ENCODE measurements around the gene PTPRN2.

PTPRN2 gene

DNA sequence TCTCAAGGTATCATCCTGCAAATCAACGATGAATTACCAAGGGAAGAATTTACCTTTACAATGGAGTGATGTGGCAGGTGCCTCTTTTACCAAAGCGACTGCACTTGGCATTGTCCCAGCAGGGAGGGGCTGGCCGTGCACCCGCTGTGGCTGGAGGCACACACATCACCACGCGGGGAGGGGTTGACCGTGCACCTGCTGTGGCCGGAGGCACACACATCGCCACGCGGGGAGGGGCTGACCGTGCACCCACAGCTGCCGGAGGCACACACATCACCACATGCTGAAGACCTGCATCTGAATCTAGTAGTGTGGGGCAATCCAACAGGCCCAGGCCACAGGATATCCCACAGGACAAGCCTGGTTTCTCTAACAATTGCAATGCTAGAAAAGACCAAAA, 757.3 kb downstream of the PTPRN2 start:
- H3K27me3 Mint-ChIP-seq (ENCODE audit: low read depth, poor library complexity), result peaks cover 26% of the 10 kb centered on the region
- DNase-seq, result no peak
- H3K27ac Mint-ChIP-seq, result no peak overlapping the region
- peaks cover 17% of the 10 kb centered on the region for H3K4me1 Mint-ChIP-seq
- no peak overlapping the region for H3K4me3 Mint-ChIP-seq
- H3K9me3 Mint-ChIP-seq, result no peaks in the 10 kb centered on the region
- no peaks in the 10 kb centered on the region for H3K36me3 Mint-ChIP-seq (ENCODE audit: low read depth)
- TF ChIP-seq, protein P1, sequence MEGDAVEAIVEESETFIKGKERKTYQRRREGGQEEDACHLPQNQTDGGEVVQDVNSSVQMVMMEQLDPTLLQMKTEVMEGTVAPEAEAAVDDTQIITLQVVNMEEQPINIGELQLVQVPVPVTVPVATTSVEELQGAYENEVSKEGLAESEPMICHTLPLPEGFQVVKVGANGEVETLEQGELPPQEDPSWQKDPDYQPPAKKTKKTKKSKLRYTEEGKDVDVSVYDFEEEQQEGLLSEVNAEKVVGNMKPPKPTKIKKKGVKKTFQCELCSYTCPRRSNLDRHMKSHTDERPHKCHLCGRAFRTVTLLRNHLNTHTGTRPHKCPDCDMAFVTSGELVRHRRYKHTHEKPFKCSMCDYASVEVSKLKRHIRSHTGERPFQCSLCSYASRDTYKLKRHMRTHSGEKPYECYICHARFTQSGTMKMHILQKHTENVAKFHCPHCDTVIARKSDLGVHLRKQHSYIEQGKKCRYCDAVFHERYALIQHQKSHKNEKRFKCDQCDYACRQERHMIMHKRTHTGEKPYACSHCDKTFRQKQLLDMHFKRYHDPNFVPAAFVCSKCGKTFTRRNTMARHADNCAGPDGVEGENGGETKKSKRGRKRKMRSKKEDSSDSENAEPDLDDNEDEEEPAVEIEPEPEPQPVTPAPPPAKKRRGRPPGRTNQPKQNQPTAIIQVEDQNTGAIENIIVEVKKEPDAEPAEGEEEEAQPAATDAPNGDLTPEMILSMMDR (IDR thresholded peaks at IDR 0.05), result no peak

DNA sequence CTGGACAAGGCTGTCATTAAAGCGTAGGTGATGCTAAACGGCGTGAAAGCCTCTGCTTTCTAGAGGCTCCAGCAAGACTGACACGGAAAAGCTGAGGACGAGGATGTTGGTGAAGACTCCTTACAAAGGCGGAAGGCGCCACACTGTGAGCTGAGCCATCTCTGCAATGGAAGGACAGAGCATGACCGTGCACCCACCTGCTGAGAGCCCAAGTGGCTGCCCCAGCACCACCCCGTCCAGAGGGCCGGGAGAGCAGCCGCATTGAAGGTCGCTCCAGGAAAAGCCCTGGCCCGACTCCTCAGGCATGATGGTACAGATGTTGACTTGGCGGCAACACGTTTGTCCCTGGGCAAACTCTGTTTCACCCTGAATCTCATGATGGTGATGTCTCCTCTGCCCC, 758.1 kb downstream of the PTPRN2 start:
- no peaks in the 10 kb centered on the region for H3K9me3 Mint-ChIP-seq
- H3K27me3 Mint-ChIP-seq (ENCODE audit: low read depth, poor library complexity), result peaks cover 21% of the 10 kb centered on the region
- H3K27ac Mint-ChIP-seq, result no peak overlapping the region
- H3K4me3 Mint-ChIP-seq, result no peak overlapping the region
- H3K4me1 Mint-ChIP-seq, result peaks cover 12% of the 10 kb centered on the region
- H3K36me3 Mint-ChIP-seq (ENCODE audit: low read depth), result no peaks in the 10 kb centered on the region
- TF ChIP-seq, protein P1 (IDR thresholded peaks at IDR 0.05), result no peak
- DNase-seq, result no peak

DNA sequence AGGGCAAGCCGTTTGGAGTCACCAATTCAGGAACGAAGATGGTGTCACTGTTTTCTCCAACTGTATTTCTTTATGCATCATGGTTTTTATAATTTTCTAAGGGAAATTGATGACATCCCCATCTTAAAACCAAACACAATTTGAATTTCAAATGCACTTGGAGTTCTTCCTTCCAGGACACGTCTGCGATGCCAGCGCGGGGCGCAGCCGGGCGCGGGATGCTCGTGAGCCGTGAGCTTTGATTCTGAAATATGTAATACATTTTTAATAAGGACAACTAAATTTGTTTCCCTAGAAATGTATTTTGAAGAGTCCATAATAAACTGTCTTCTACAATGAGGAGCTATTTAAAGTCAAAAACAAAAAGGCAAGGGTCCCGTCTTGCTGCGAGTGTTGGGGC, 758.7 kb downstream of the PTPRN2 start:
- Mint-ChIP-seq H3K4me3 (no peak overlapping the region), H3K27ac (no peak overlapping the region), H3K27me3 (ENCODE audit: low read depth, poor library complexity) (peaks cover 21% of the 10 kb centered on the region), H3K4me1 (peaks cover 12% of the 10 kb centered on the region), H3K36me3 (ENCODE audit: low read depth) (no peaks in the 10 kb centered on the region), H3K9me3 (no peaks in the 10 kb centered on the region)
- TF ChIP-seq, protein P1 (IDR thresholded peaks at IDR 0.05), result no peak
- no peak for DNase-seq

DNA sequence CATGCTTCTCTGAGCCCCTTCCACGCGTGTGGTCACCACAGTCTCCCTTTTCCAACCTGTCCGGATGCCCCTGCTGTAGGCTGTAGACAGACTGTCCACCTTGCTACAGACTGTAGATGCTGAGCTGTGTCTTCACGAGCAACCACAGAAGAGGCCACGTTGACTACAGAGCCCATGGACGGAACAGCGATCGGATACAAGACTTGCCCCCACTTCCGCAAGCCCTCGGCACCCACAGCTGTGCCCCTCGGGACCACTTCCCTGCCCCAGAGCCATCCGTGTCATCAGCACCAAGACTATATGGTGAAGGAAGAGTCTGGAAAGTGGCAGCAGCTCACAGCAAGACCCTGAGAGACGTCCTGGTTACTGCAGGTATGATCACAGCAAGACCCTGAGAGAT, 759.4 kb downstream of the PTPRN2 start:
- Mint-ChIP-seq H3K4me3 (no peak overlapping the region), H3K4me1 (peaks cover 12% of the 10 kb centered on the region), H3K27me3 (ENCODE audit: low read depth, poor library complexity) (peaks cover 17% of the 10 kb centered on the region), H3K27ac (no peak overlapping the region), H3K36me3 (ENCODE audit: low read depth) (no peaks in the 10 kb centered on the region), H3K9me3 (no peaks in the 10 kb centered on the region)
- TF ChIP-seq, protein P1 (IDR thresholded peaks at IDR 0.05), result no peak
- DNase-seq, result no peak

DNA sequence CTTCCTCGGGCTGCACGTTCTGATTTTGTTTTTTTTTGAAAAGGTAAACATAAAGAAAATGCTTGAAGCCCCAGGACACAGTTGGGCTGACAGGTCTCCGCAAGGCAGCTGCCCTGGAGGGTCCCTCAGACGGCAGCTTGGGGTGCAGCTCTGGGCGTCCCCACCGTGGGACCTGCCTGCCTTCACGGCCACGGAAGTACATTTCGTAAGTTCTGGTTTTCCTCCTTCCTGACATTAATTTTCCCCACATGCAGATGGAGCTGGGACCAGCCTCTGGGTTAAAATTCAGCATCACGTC, 759.8 kb downstream of the PTPRN2 start:
- H3K4me1 Mint-ChIP-seq, result peaks cover 12% of the 10 kb centered on the region
- no peak overlapping the region for H3K27ac Mint-ChIP-seq
- peaks cover 17% of the 10 kb centered on the region for H3K27me3 Mint-ChIP-seq (ENCODE audit: low read depth, poor library complexity)
- H3K4me3 Mint-ChIP-seq, result no peak overlapping the region
- H3K36me3 Mint-ChIP-seq (ENCODE audit: low read depth), result no peaks in the 10 kb centered on the region
- TF ChIP-seq, protein P1 (IDR thresholded peaks at IDR 0.05), result no peak
- no peaks in the 10 kb centered on the region for H3K9me3 Mint-ChIP-seq
- no peak for DNase-seq

DNA sequence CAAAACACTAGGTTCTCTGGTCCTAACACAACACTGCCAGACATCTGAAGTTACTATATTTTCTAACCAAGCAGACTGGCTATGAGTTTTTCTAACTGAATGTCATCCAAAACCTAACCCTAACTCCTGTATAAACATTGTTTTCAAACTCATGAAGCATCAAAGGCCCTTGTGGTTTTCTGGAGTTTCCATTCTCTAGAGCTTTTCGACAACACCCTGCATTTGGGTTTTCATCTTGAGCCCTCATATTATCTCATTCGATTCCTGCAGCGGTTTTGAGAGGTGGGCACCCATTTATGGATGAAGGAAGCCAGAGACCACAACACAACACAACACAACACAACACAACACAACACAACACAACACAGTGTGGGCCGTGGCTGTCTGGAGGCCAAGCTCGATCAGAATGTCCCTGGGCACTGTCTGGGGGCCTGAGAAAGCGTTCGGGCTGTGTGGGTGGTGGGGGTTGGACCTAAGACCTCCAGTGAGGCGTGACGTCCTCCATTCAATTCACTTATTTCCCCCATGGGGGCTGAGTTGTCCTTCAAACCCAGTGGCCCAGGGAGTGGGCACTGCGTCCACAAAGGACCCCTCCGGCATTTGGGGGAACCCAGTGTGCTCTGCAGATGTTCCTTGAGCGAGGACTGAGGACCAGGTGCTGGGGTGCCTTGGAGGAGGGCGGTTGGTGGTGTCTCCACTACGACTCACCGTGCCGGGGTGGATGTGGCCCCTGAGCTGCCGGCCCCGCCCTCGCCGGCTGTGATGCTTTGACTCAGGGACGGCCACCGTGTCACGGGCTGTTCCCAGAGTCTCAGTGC, 760.4 kb downstream of the PTPRN2 start:
- DNase-seq, result no peak
- Mint-ChIP-seq H3K9me3 (no peaks in the 10 kb centered on the region), H3K27ac (no peak overlapping the region), H3K27me3 (ENCODE audit: low read depth, poor library complexity) (peaks cover 17% of the 10 kb centered on the region), H3K4me3 (no peak overlapping the region), H3K4me1 (peaks cover 8% of the 10 kb centered on the region), H3K36me3 (ENCODE audit: low read depth) (no peaks in the 10 kb centered on the region)
- TF ChIP-seq, protein P1 (IDR thresholded peaks at IDR 0.05), result no peak

Data from nephron progenitor cell (in vitro differentiated cells).